HFFc6 (cell line): ENCODE measurements around the gene KLHL18. TPM values are rescaled to one million over a fixed set of nuclear protein-coding genes. Genes with fewer than 3 reads are reported as not detected.
A peak's percentile ranks its signal among the peaks of the same experiment; 100 is the strongest.
"Not testable (repeated sequence)": the region's sequence is repeated elsewhere in the genome, so short reads cannot be mapped to it uniquely, and the experiment has no call there.

Experiments used
- DNase-seq: peaks from one replicate; pipeline ENCODE4 v3.0.0-alpha.2; 2018
- H3K27ac Mint-ChIP-seq: 2 replicates; pipeline ENCODE4 v1.8.0; 2020; ENCODE audit warnings: mild to moderate bottlenecking, mixed read lengths
- H3K27me3 Mint-ChIP-seq: 2 replicates; pipeline ENCODE4 v1.8.0; 2021; ENCODE audit warnings: mild to moderate bottlenecking, moderate library complexity, mixed read lengths; ENCODE audit not compliant: insufficient read depth
- H3K36me3 Mint-ChIP-seq: 2 replicates; pipeline ENCODE4 v1.8.0; 2021; ENCODE audit warnings: low read depth, mixed read lengths
- H3K4me1 Mint-ChIP-seq: 2 replicates; pipeline ENCODE4 v1.8.0; 2020; ENCODE audit warnings: low read depth, mixed read lengths
- H3K4me3 Mint-ChIP-seq: 2 replicates; pipeline ENCODE4 v1.8.0; 2020; ENCODE audit warnings: mild to moderate bottlenecking, moderate library complexity, mixed read lengths
- H3K9me3 Mint-ChIP-seq: 2 replicates; pipeline ENCODE4 v1.8.0; 2020; ENCODE audit warnings: mild to moderate bottlenecking, mixed read lengths
- CTCF ChIP-seq: fragments of 200-600 bp; sonication (generic); IDR thresholded peaks from 2 replicates; pipeline ENCODE4 v1.5.0; 2021; ENCODE audit warnings: antibody characterized with exemption, mild to moderate bottlenecking
- total RNA-seq, 6 experiments: library from RNA; stranded (reverse); fragmentation: NEBNext Ultra II Directional; extraction: Animal tissue kit (Norgen Biotek cat#: 25700); gene quantifications; 2 replicates in 1 of 6; 3 replicates in 5 of 6; pipeline ENCODE4 v1.2.3, GENCODE V29; 2021

KLHL18 gene
- total RNA-seq, 6 experiments from 2014 or later, result 26.6 to 34.5 (median 28.5) TPM

- TF ChIP-seq CTCF, result no peak
- H3K36me3 Mint-ChIP-seq, result peaks cover 15% of the 10 kb centered on the region
- H3K4me1 Mint-ChIP-seq, result peaks cover 11% of the 10 kb centered on the region
- no peak overlapping the region for H3K4me3 Mint-ChIP-seq
- DNase-seq, result no peak
- no peaks in the 10 kb centered on the region; the same call in 1 of the 2 replicates for H3K27me3 Mint-ChIP-seq
- H3K27ac Mint-ChIP-seq, result no peak overlapping the region
- H3K9me3 Mint-ChIP-seq, result no peaks in the 10 kb centered on the region
These were observed 27.6 kb downstream of the KLHL18 start for GRCh38 chr3:47310391-47310790.

- H3K36me3 Mint-ChIP-seq, result peaks cover 10% of the 10 kb centered on the region
- H3K9me3 Mint-ChIP-seq, result no peaks in the 10 kb centered on the region
- H3K27me3 Mint-ChIP-seq, result no peaks in the 10 kb centered on the region; the same call in 1 of the 2 replicates
- H3K27ac Mint-ChIP-seq, result no peak overlapping the region
- peaks cover 24% of the 10 kb centered on the region for H3K4me1 Mint-ChIP-seq
- no peak overlapping the region for H3K4me3 Mint-ChIP-seq
- no peak for TF ChIP-seq CTCF
- DNase-seq, result no peak
These were observed 30.8 kb downstream of the KLHL18 start for GRCh38 chr3:47313341-47314055.

- Mint-ChIP-seq H3K4me1 (peaks cover 31% of the 10 kb centered on the region), H3K27ac (no peak overlapping the region), H3K9me3 (no peaks in the 10 kb centered on the region), H3K4me3 (no peak overlapping the region), H3K36me3 (peaks cover 6% of the 10 kb centered on the region), H3K27me3 (no peaks in the 10 kb centered on the region; the same call in 1 of the 2 replicates)
- no peak for DNase-seq
- TF ChIP-seq CTCF, result no peak
These were observed 31.5 kb downstream of the KLHL18 start for GRCh38 chr3:47314056-47314764.

- Mint-ChIP-seq H3K9me3 (no peaks in the 10 kb centered on the region), H3K27ac (no peak overlapping the region), H3K27me3 (no peaks in the 10 kb centered on the region; the same call in 1 of the 2 replicates), H3K4me3 (no peak overlapping the region), H3K36me3 (peaks cover 4% of the 10 kb centered on the region), H3K4me1 (peaks cover 37% of the 10 kb centered on the region)
- TF ChIP-seq CTCF, result no peak
- DNase-seq, result no peak
These were observed 32.4 kb downstream of the KLHL18 start for GRCh38 chr3:47315069-47315647.

- not testable (repeated sequence) for DNase-seq, H3K27me3 Mint-ChIP-seq, H3K9me3 Mint-ChIP-seq, H3K27ac Mint-ChIP-seq, H3K4me3 Mint-ChIP-seq, H3K36me3 Mint-ChIP-seq
- peaks cover 37% of the 10 kb centered on the region for H3K4me1 Mint-ChIP-seq
These were observed 33.4 kb downstream of the KLHL18 start for GRCh38 chr3:47316151-47316550.

- no peaks in the 10 kb centered on the region for H3K27me3 Mint-ChIP-seq
- H3K4me1 Mint-ChIP-seq, result peaks cover 51% of the 10 kb centered on the region
- peak; percentile 41 for DNase-seq
- peak overlapping the region; percentile 27 for H3K27ac Mint-ChIP-seq
- no peak for TF ChIP-seq CTCF
- no peak overlapping the region for H3K4me3 Mint-ChIP-seq
- H3K9me3 Mint-ChIP-seq, result no peaks in the 10 kb centered on the region
- peaks cover 7% of the 10 kb centered on the region for H3K36me3 Mint-ChIP-seq
These were observed 36.2 kb downstream of the KLHL18 start for GRCh38 chr3:47318916-47319315.
